Measurements from ENCODE around the gene NAA40. TPM values are rescaled to one million over a fixed set of nuclear protein-coding genes. Genes with fewer than 3 reads are reported as not detected.
A peak's percentile ranks its signal among the peaks of the same experiment; 100 is the strongest.

The NAA40 gene
- total RNA-seq, 3 donors from 2014 or later: 5.9 to 27.4 (median 19.7) TPM

GRCh38 chr11:63920126-63920938, 18.5 kb upstream of the NAA40 start:
- no peak for DNase-seq (ENCODE audit: low spot score in 2 of 2)
- H3K27ac ChIP-seq: peak overlapping the region; percentile 82 to 83
- no peaks in the 10 kb centered on the region for H3K27me3 ChIP-seq
- peak overlapping the region in 2 of 3 donors; percentile 42 to 62 for H3K4me3 ChIP-seq
- peaks cover 4 to 31% of the 10 kb centered on the region in 2 donors for H3K4me1 ChIP-seq
- intact Hi-C loops (cut with DNase I; ENCODE audit: low total_unique reads): loop anchor here (5.0 kb wide), 1 partner anchor 247 kb away; the partner anchor contains the start of gene MACROD1
- H3K36me3 ChIP-seq: no peaks in the 10 kb centered on the region
- TF ChIP-seq POLR2A (IDR thresholded peaks at IDR 0.05) (no peak), CTCF (IDR thresholded peaks at IDR 0.05) (no peak), POLR2AphosphoS5 (IDR thresholded peaks at IDR 0.05) (no peak)
- no peaks in the 10 kb centered on the region for H3K9me3 ChIP-seq

- Histone ChIP-seq H3K27ac (peak overlapping the region; percentile 82 to 83), H3K4me3 (no peak overlapping the region), H3K36me3 (no peaks in the 10 kb centered on the region), H3K27me3 (no peaks in the 10 kb centered on the region), H3K9me3 (no peaks in the 10 kb centered on the region), H3K4me1 (peaks cover 4 to 29% of the 10 kb centered on the region in 2 donors)
- TF ChIP-seq POLR2A (IDR thresholded peaks at IDR 0.05) (no peak), CTCF (IDR thresholded peaks at IDR 0.05) (peak in 1 of 3 donors; percentile 13)
- intact Hi-C loops (cut with DNase I; ENCODE audit: low total_unique reads): loop anchor here (5.0 kb wide), 1 partner anchor 246 kb away; the partner anchor contains the start of gene MACROD1
- DNase-seq (ENCODE audit: low spot score in 2 of 2): no peak
These were observed 17.8 kb upstream of the NAA40 start for GRCh38 chr11:63920939-63921417.

GRCh38 chr11:63922673-63923192, 16.1 kb upstream of the NAA40 start:
- TF ChIP-seq POLR2AphosphoS5 (IDR thresholded peaks at IDR 0.05): no peak
- TF ChIP-seq POLR2A (IDR thresholded peaks at IDR 0.05): no peak
- no peak for TF ChIP-seq CTCF (IDR thresholded peaks at IDR 0.05)
- Histone ChIP-seq H3K9me3 (no peaks in the 10 kb centered on the region), H3K27ac (no peak overlapping the region), H3K4me3 (no peak overlapping the region), H3K4me1 (peaks cover 4 to 22% of the 10 kb centered on the region in 2 donors), H3K36me3 (no peaks in the 10 kb centered on the region), H3K27me3 (no peaks in the 10 kb centered on the region)
- intact Hi-C loops (cut with DNase I; ENCODE audit: low total_unique reads): loop anchor here (5.0 kb wide), 1 partner anchor 245 kb away; the partner anchor contains the start of gene MACROD1
- DNase-seq (ENCODE audit: low spot score in 2 of 2): no peak

- intact Hi-C loops (cut with DNase I; ENCODE audit: low total_unique reads): loop anchor here (5.0 kb wide), 1 partner anchor 244 kb away; the partner anchor contains the start of gene MACROD1
- H3K9me3 ChIP-seq: no peaks in the 10 kb centered on the region
- H3K36me3 ChIP-seq: no peaks in the 10 kb centered on the region
- no peaks in the 10 kb centered on the region for H3K27me3 ChIP-seq
- no peak overlapping the region for H3K27ac ChIP-seq
- H3K4me3 ChIP-seq: no peak overlapping the region
- no peak for TF ChIP-seq POLR2A (IDR thresholded peaks at IDR 0.05)
- TF ChIP-seq CTCF (IDR thresholded peaks at IDR 0.05): no peak
- TF ChIP-seq POLR2AphosphoS5 (IDR thresholded peaks at IDR 0.05): no peak
- DNase-seq (ENCODE audit: low spot score in 2 of 2): no peak
- H3K4me1 ChIP-seq: peaks cover 0 to 22% of the 10 kb centered on the region in 2 donors
These were observed 15.5 kb upstream of the NAA40 start for GRCh38 chr11:63923319-63923718.

- Histone ChIP-seq H3K27ac (no peak overlapping the region), H3K4me3 (no peak overlapping the region), H3K9me3 (no peaks in the 10 kb centered on the region), H3K4me1 (no peaks in the 10 kb centered on the region), H3K27me3 (no peaks in the 10 kb centered on the region), H3K36me3 (no peaks in the 10 kb centered on the region)
- TF ChIP-seq CTCF (IDR thresholded peaks at IDR 0.05): no peak
- TF ChIP-seq POLR2A (IDR thresholded peaks at IDR 0.05): no peak
- no peak for TF ChIP-seq POLR2AphosphoS5 (IDR thresholded peaks at IDR 0.05)
- intact Hi-C loops (cut with DNase I; ENCODE audit: low total_unique reads): no loop called here
- no peak for DNase-seq (ENCODE audit: low spot score in 2 of 2)
These were observed 9.2 kb upstream of the NAA40 start for GRCh38 chr11:63929616-63930015.
